ENCODE measurements around the gene C1orf159.

C1orf159 gene

GRCh38 chr1:1033009-1033587 is 82.8 kb downstream of the C1orf159 start:
- DNase-seq = peak; percentile 93

- peak; percentile 28 for DNase-seq
Measured at GRCh38 chr1:1032424-1032823, 83.5 kb downstream of the C1orf159 start.

Measured in NCI-H1105 treated with DMSO at 0.1 percent for 48 hours (cell line).